ENCODE results near the gene PPAN.

The PPAN gene

DNA sequence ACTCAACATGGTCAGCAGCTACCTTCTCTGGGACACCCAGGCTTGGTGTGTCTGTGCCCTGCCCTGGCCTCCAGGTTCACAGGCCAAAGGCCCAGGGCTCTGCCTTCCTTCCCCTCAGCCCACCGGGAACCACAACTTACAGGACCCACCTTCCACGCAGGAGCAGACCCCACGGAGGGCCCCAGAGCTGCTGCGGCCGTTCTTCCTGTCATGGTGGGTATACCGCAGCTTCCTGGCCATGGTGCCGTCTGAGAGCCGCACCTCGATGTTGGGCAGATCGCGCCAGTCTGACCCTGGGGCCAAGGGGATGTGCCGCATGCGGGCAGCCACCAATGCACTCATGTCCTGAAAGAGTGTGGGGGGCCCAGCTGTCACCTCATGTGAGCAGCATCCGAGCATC is 30.8 kb downstream of the PPAN start:
- H3K27ac ChIP-seq, result no peak overlapping the region
- TF ChIP-seq, protein P1, sequence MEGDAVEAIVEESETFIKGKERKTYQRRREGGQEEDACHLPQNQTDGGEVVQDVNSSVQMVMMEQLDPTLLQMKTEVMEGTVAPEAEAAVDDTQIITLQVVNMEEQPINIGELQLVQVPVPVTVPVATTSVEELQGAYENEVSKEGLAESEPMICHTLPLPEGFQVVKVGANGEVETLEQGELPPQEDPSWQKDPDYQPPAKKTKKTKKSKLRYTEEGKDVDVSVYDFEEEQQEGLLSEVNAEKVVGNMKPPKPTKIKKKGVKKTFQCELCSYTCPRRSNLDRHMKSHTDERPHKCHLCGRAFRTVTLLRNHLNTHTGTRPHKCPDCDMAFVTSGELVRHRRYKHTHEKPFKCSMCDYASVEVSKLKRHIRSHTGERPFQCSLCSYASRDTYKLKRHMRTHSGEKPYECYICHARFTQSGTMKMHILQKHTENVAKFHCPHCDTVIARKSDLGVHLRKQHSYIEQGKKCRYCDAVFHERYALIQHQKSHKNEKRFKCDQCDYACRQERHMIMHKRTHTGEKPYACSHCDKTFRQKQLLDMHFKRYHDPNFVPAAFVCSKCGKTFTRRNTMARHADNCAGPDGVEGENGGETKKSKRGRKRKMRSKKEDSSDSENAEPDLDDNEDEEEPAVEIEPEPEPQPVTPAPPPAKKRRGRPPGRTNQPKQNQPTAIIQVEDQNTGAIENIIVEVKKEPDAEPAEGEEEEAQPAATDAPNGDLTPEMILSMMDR (conservative IDR thresholded peaks at IDR 0.05), result no peak
- no peak for TF ChIP-seq ZFX (IDR thresholded peaks at IDR 0.05)

DNA sequence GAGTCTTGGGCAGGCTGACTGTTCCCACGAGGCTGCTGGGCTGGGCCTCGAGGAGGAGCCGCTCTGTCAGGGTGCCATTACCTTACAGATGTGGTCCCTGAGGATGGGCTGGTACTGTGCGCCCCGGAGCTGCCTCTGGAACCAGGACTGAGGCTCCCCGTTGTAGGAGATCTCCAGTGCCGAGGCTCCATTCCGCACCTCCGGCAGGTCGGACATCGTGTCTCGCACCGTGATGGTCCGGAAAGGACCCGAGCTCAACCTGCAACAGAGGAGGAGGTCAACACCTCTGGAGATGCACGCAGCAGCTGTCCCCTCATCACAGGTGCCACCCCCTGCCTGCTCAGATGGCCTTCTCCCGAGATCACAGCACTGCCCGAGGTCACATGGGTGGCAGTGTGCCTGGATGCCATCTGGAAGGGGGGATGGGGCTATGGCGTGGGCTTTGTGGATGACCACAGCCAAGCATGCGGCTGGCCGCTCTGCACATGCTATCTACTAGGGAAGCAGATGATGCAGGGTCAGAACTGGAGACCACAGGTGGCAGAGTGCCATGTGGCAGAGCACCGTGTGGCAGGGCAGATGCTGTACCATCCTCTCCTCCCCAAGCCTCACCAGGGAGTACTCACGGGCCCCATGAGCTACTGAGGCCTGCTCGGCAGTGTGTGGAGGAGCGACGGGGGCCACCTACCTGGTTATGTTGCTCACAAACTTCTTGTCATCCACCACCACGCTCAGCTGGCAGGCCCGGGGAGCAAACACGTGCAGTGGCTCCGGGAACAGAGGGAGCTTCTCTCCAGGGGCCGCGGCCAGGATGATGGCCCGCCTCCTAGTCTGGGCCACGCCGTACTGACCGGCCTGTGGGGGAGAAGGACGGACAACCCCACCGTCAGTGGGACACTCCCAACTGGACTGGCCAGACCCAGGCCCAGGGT is 31.9 kb downstream of the PPAN start:
- no peak overlapping the region for H3K27ac ChIP-seq
- TF ChIP-seq ZFX (IDR thresholded peaks at IDR 0.05), result no peak
- TF ChIP-seq, protein P1 (conservative IDR thresholded peaks at IDR 0.05), result no peak

DNA sequence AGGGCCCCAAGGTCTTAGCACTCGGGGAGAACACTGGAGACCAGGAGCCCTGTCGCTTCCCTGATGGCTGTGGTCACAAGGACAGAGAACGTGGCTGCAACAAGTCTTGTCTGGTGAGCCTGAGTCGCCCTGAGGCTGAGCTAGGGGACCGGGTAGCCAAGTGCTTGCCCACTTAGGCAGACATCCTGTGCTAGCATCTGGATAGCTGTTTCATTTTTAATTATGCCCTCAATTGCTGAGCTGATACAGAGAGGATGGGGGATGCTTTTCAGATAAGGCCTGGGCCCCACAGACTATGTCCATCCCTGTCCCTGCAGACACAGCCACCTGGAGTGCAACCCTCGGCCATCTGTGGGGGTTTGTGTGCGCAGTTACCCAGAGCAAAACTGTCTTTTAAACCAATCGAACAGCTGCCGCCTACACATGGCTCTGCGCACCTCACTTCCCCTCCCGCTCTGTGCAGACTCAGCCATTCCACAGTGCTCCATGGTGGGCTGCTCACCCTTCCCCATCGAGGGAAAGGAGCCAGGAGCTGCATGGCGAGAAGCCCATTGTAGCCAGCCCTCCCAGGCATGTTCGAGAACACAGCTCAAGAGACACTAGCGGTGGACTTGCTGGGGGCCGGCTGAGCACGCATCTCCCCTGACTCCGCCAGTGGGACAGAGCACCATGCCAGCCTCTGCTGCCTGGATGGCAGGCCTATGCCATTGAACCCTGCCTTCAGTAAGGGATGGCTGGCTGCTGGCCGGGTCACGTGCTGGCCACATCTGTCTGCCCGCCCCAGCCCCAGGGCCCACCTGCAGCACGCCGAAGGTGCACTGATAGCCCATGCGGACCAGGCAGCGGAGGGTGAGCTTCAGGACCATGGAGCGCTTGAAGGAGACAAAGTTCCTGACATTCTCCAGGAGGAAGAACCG is 33.0 kb downstream of the PPAN start:
- TF ChIP-seq ZFX (IDR thresholded peaks at IDR 0.05), result no peak
- TF ChIP-seq, protein P1 (conservative IDR thresholded peaks at IDR 0.05), result no peak
- H3K27ac ChIP-seq, result no peak overlapping the region

DNA sequence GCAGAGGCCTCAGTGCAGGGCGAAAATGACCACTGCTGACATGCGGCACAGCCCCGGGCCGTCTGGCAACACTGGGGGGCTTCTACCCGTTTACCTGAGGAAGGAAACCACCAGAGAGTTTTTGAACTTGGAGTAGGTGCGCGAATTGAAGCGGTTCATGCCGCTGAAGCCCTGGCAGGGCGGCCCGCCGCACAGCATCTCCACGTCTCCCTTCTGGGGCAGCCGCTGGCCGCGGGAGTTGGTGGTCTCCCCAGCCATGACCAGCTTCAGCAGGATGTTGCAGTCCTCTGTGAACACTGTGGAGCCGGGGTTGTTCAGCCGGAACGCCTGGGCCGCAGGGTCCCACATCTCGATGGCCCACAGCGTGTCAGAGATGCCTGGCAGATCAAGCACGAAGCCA is 33.8 kb downstream of the PPAN start:
- TF ChIP-seq ZFX (IDR thresholded peaks at IDR 0.05), result no peak
- TF ChIP-seq, protein P1 (conservative IDR thresholded peaks at IDR 0.05), result no peak
- H3K27ac ChIP-seq, result no peak overlapping the region

DNA sequence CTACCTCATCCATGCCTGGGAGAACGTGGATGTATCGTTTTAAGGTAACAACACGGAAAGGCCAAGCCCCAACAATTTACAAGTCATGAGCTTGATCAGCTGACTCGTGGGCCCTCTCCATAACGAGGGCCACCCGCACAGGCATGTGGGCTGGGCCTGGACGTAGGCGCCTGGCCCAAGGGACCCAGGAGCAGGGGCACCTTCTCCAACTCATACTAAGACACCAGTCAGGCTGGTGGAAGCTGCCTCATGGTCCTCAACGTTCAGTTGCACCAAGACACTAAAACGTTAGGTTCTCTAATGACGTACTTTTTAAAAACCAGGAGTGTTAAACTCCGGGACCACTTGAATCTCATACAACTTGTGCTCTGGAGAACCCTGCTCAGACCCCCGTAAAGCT is 35.3 kb downstream of the PPAN start:
- H3K27ac ChIP-seq, result no peak overlapping the region
- TF ChIP-seq, protein P1 (conservative IDR thresholded peaks at IDR 0.05), result no peak
- no peak for TF ChIP-seq ZFX (IDR thresholded peaks at IDR 0.05)

DNA sequence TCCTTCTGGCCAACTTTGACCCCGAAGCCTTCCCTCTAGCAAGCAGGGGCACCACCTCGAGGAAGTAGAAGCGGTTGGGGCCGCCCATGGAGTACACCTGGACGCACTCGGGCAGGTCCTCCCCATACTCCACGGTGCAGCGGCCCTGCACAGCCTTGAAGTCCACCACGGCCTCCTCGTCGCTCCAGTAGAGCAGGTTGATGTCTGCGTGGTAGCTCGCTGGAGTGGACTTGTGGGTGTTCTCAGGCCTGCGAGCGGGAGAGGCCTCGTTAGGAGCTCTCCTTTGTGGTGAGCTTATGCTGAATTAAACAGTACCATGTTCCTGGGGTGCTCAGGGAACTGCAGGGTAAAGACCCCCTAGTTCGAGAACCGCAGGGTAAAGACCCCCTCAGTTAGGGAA is 35.8 kb downstream of the PPAN start:
- TF ChIP-seq, protein P1 (conservative IDR thresholded peaks at IDR 0.05), result no peak
- no peak for TF ChIP-seq ZFX (IDR thresholded peaks at IDR 0.05)
- H3K27ac ChIP-seq, result no peak overlapping the region
